ELR (cell line): Measurements from ENCODE around the gene MICAL2.

Experiments used
- DNase-seq: peaks from one replicate; pipeline ENCODE4 v3.0.0-alpha.2; 2015; ENCODE audit warnings: low read depth

Gene MICAL2

DNA sequence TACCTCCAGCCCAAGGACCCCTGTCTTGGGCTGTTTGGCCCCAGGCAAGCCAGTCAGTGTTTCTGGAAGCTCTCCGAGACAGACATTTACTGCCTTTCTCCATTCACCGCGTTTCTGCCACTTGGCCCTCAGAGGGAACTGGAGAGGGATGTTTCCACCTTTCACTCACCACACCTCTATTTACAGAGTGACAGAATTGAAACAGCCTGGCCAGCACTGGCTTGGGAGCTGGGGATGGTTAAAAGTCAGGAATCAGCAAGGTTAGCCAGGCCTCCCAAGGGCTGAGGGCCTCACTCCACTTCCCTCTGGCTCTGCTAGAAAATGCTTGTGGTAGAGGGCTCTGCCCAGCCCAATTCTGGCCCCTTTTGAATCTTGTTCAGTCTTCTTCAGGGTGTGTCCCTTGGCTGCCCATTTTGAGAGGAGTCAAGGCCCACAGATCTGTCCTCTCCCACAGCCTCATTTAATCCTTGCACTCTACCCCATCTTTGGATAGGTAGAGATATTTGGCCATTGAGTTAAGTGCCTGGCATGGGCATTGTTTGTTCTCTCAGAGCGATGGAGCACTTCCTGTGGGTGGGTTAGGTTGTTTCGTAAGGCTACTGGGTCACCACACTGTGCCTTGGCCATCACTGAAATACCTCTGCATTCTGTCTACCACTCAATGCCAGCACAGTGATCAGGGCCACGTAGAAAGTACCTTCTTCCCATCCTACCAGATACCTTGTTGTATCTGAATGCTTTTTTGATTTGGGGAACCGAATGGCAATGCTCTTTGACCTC lies 119.2 kb downstream of the MICAL2 start:
- DNase-seq = no peak

DNA sequence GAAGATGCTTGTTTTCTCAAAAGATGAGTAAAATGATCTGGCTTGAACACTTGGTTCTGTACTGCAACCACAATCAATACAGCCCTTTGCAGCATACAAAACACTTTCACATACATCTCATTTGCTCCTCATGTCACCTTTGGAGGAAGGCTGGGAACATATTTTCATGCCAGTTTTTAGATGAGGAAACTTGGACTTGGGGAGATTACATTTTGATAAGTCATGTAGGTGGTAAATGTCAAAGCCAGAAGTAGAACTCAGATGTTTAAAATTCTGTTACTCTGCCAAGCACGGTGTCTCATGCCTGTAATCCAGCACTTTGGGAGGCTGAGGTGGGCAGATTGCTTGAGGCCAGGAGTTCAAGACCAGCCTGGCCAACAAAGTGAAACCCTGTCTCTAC lies 121.8 kb downstream of the MICAL2 start:
- DNase-seq = no peak

GRCh38 chr11:12232817-12233601 lies 122.6 kb downstream of the MICAL2 start:
- DNase-seq = peak; percentile 96

- DNase-seq = no peak
These were observed 123.2 kb downstream of the MICAL2 start for GRCh38 chr11:12233602-12233925.

GRCh38 chr11:12234221-12234620 lies 123.8 kb downstream of the MICAL2 start:
- DNase-seq = no peak

DNA sequence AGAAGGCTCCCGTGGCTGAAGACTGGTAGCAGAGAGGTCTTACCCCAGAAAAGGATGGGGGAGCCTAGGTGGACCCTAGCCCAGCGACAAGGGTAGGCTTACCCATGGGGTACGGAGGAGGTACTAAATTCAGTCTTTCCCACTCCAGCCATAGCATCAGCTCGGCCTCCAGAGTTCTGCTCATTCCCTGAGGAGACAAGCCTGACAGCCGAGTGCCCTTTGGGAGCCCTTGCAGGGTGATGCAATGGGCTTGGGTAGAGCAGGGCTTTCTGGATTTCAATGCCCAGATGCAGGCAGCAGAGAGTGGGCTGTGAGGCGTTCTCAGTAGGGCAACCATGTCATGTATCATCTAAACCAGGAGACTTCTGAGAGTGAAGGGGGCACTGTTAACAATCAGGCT lies 124.7 kb downstream of the MICAL2 start:
- no peak for DNase-seq

DNA sequence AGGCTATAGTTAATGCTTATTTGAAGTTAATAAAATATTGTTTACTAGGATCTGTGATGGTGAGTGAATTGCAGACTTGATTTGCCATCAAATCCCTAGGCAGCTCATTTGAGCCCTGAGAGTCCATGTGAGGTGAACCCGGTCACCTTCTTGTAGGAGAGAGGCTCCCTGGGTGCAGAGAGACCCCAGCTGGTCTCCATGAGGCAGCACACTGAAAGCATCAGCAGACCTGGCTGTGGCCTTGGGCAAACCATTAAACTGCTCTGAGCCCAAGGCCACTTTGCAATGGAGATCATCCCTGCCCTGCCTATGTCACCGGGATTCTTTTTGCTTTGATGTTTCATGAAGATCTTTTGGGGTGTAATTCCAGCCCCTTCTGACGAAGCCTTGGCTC lies 125.2 kb downstream of the MICAL2 start:
- DNase-seq = peak; percentile 52

- DNase-seq = peak; percentile 79
These were observed 125.8 kb downstream of the MICAL2 start for GRCh38 chr11:12235947-12236743.

- DNase-seq = no peak
These were observed 126.3 kb downstream of the MICAL2 start for GRCh38 chr11:12236744-12237101.

DNA sequence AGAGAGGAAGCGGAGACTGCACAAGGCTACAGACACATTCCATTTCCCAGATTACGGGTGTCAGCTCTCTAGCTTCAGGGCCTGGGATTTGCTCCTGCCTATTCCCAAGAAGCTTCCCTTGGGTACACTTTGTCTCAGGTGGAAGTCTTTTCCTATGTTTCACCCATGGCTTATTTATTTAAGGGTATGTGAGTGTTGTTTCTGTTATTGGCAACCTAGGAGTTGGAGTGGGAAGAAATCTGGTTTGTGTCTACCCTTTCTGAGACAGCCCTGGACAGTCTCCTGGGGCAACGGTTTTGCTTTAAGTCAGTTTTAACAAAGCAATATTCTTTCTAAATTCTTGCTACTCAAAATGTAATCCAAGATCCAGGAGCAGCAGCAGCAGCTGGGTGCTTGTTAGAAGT lies 127.0 kb downstream of the MICAL2 start:
- no peak for DNase-seq

DNA sequence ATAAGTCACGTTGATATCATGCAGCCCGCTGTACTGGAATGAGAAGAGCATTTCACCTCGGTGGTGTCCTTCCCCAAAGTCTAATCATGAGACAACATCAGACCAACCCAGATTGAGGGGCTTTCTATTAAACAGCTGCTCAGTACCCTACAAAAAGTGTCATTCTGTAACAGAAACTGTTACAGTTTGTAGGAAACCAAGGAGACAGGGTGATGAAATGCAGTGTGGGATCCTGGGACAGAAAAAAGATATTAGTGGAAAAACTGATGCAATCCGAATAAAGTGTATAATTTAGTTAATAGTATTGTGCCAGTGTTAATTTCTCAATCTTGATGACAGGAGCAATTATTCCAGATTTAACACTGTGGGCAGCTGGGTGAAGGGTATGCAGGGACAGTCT lies 128.0 kb downstream of the MICAL2 start:
- DNase-seq = no peak

GRCh38 chr11:12239396-12239795 lies 129.0 kb downstream of the MICAL2 start:
- peak; percentile 69 for DNase-seq

DNA sequence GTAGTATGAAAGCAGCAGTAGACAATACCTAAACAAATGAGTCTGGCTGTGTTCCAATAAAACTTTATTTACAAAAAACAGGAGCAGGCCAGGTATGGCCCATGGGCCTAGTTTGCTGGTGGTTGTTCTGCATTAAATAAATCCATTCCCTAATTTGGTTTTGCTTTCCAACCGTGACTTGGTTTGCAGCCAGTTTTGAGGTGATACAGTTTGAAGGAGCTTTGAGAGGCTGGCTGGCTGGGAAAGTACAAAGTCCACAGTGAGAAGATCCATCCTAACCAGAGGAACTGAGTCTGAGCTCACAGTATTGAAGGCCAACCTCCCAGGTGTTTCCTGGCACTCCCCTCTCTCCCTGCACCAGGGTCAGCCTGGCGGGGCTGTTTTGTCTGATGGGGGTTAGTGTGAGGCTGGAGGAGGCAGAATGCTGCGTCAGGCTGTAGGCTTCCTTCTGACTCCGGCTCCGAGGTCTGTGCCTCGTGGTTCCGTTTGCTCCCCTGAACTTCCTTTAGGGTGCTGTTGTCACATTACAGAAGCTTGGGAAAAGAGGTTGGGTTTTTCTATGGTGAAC lies 129.5 kb downstream of the MICAL2 start:
- no peak for DNase-seq

DNA sequence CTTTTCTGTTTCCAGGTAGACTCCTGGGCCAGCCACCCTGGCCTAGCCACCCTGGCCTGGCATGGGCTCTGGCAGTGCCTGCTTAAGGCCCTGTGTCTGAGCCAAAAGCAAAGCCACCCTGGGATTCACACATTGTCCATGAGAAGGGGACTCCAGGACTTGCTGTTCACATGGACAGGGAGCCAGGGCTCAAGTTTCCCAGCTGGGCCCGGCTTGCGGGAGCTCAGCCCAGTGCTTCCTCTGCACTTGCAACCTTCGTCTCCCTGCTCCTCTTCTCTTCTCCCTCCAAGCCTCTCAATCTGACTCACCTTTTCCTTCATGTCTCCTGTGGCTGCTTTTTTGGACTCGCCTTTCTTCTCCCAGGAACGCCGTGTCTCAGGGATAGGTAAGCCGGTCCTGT lies 130.3 kb downstream of the MICAL2 start:
- DNase-seq = no peak

- no peak for DNase-seq
These were observed 131.0 kb downstream of the MICAL2 start for GRCh38 chr11:12241401-12241800.

GRCh38 chr11:12241971-12242672 lies 131.7 kb downstream of the MICAL2 start:
- no peak for DNase-seq

DNA sequence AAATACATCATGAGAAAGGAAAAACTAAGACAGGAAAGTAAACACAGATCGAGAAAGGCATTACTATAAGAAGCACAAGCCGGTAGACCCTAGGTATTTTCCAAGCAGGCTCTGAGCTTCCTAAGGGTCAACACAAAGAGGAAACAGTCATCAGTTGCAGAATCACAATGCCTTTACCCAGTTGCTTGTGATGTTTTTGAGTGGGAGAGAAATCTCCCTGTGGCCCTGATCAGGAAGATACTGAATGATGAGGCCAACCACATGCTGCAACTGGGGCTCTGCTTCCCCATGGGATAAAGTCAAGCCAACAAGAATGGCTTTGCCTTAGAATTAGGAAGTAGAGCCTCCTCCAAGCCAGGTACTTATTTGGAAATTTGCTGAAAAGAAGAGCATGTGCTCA lies 132.6 kb downstream of the MICAL2 start:
- DNase-seq = no peak

DNA sequence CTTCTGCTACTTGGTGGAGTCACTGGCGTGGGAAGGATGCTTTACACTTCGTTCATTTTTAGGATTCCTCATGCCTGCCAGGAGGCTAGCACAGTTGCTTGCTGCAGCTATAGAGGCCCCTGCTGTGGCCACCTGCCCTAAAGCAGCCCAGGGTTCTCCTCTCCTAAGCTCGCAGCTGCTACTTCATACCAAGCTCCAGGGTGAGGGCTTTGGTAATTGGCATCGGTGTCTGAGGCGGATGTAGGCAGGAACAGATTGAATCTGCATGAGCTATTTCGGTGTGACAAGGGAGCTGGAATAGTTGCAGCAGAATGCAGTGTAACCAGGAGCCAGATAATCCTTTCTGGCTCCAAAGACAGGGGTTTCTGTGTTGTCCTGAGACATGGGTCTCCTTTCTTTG lies 133.1 kb downstream of the MICAL2 start:
- no peak for DNase-seq

- no peak for DNase-seq
These were observed 133.6 kb downstream of the MICAL2 start for GRCh38 chr11:12243911-12244550.

DNA sequence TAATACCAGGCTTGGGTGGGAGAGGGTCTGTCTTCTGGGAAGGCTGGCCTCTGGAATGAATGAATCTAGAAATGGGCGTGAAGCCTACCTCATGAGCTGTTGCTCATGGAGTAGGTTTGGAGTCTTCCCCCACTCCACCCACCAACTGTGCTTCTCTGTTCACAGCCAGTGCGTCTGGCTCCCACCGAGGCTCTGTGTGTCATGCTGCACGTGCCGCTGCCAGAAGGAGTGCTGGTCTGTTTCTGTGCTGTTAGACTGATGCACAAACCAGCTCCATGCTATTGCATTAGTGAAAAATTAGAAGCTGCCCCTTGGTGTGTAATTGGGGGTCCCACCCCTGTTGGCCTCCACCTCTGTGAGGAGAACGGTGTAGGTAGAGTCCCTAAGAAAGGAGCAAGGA lies 134.7 kb downstream of the MICAL2 start:
- DNase-seq = no peak

GRCh38 chr11:12245549-12246016 lies 135.2 kb downstream of the MICAL2 start:
- no peak for DNase-seq
